H1 (cell line): ENCODE data around the gene ADCY3. TPM values are rescaled to one million over a fixed set of nuclear protein-coding genes. Genes with fewer than 3 reads are reported as not detected.

Experiments
- CTCF ChIA-PET: fragments of 300-600 bp; sonication (Branson Sonifier 250); formaldehyde crosslinking; loops from one replicate; lab custom pipeline; 2021; ENCODE audit not compliant: partially characterized antibody; lab: Charles Lee
- POLR2A ChIA-PET: fragments of 300-600 bp; sonication (Branson Sonifier 250); formaldehyde crosslinking; loops from one replicate; lab custom pipeline; 2021; ENCODE audit warnings: inconsistent platforms; ENCODE audit not compliant: partially characterized antibody; lab: Charles Lee
- DNase-seq, 2 experiments: peaks; one replicate each; pipeline versions ENCODE4 v3.0.0 to v3.0.0-alpha.2; 2010 to 2022; ENCODE audit warnings: low spot score in 2 of 2, low read depth in 1 of 2, mixed read lengths in 1 of 2
- FAIRE-seq: peaks from 2 replicates; lab custom pipeline; 2011; peaks lifted over from hg19 to GRCh38; lab: Jason Lieb, UNC
- H2AFZ ChIP-seq: 2 replicates; pipeline ENCODE4 v1.8.1; 2012; ENCODE audit warnings: low read length, inconsistent platforms
- H2AK5ac ChIP-seq: 2 replicates; pipeline ENCODE4 v1.6.1; 2013; ENCODE audit warnings: low read depth, low read length
- H2BK120ac ChIP-seq: replicated peaks from 2 replicates; pipeline ENCODE3; 2013; ENCODE audit warnings: low read depth, low read length, inconsistent platforms
- H2BK12ac ChIP-seq: 2 replicates; pipeline ENCODE4 v1.6.1; 2013; ENCODE audit warnings: low read depth, low read length
- H2BK15ac ChIP-seq: 2 replicates; pipeline ENCODE4 v1.6.1; 2013; ENCODE audit warnings: low read length
- H2BK20ac ChIP-seq: 2 replicates; pipeline ENCODE4 v1.6.1; 2013; ENCODE audit warnings: low read length
- H2BK5ac ChIP-seq: 2 replicates; pipeline ENCODE4 v1.6.1; 2013; ENCODE audit warnings: low read depth, low read length
- H3K14ac ChIP-seq: 2 replicates; pipeline ENCODE4 v1.6.1; 2013; ENCODE audit warnings: inconsistent platforms; ENCODE audit not compliant: insufficient read length
- H3K18ac ChIP-seq: 2 replicates; pipeline ENCODE4 v1.6.1; 2013; ENCODE audit warnings: low read length; ENCODE audit errors: extremely low read depth
- H3K23ac ChIP-seq: 2 replicates; pipeline ENCODE4 v1.6.1; 2013; ENCODE audit warnings: inconsistent platforms; ENCODE audit not compliant: insufficient read length
- H3K23me2 ChIP-seq: 2 replicates; pipeline ENCODE4 v1.6.1; 2013; ENCODE audit warnings: low read depth, low read length
- H3K27ac ChIP-seq: 2 replicates; pipeline ENCODE4 v1.6.1; 2011; ENCODE audit warnings: low read depth, low read length, inconsistent platforms
- H3K27me3 ChIP-seq, 4 experiments: replicated peaks in 1 of 4; 1 replicate in 1 of 4; 2 replicates in 3 of 4; pipeline versions ENCODE4 v1.6.1 to v1.8.1; 2011 to 2013; ENCODE audit warnings: low read length in 3 of 4, mild to moderate bottlenecking in 3 of 4, inconsistent platforms in 2 of 4, mixed read lengths in 2 of 4, moderate library complexity in 1 of 4; ENCODE audit not compliant: control insufficient read depth in 3 of 4, insufficient read depth in 3 of 4; ENCODE audit errors: extremely low read depth in 1 of 4
- H3K36me3 ChIP-seq, 4 experiments: 2 replicates each; pipeline versions ENCODE4 v1.6.1 to v1.8.1; 2011 to 2013; ENCODE audit warnings: mild to moderate bottlenecking in 4 of 4, low read length in 3 of 4, moderate library complexity in 2 of 4, control low read depth in 1 of 4, inconsistent platforms in 1 of 4; ENCODE audit not compliant: insufficient read depth in 4 of 4, control insufficient read depth in 2 of 4
- H3K4ac ChIP-seq: replicated peaks from 2 replicates; pipeline ENCODE3; 2013; ENCODE audit warnings: low read length, low read depth, mixed read lengths, inconsistent platforms; ENCODE audit not compliant: insufficient read length
- H3K4me1 ChIP-seq, 4 experiments: replicated peaks in 1 of 4; 1 replicate in 1 of 4; 2 replicates in 3 of 4; pipeline versions ENCODE4 v1.6.1 to v1.8.1; 2011 to 2013; ENCODE audit warnings: low read length in 3 of 4, inconsistent platforms in 2 of 4, mixed read lengths in 1 of 4; ENCODE audit not compliant: insufficient read depth in 4 of 4, control insufficient read depth in 3 of 4
- H3K4me2 ChIP-seq, 2 experiments: 2 replicates each; pipeline versions ENCODE4 v1.6.1 to v1.8.1; 2011 to 2013; ENCODE audit warnings: low read depth in 2 of 2, low read length in 2 of 2, control low read depth in 1 of 2, inconsistent platforms in 1 of 2, mild to moderate bottlenecking in 1 of 2; ENCODE audit not compliant: insufficient read depth in 1 of 2
- H3K4me3 ChIP-seq, 4 experiments: fragments of 200-600, 300-600 bp in 1 of 4; sonication (generic), shearing (Covaris generic), sonication (Bioruptor Twin) in 1 of 4; 2 replicates each; pipeline versions ENCODE4 v1.5.1 to v1.8.1; 2011 to 2016; ENCODE audit warnings: low read length in 4 of 4, low read depth in 3 of 4, control low read depth in 2 of 4, inconsistent platforms in 2 of 4, mild to moderate bottlenecking in 2 of 4, mixed read lengths in 1 of 4, moderate library complexity in 1 of 4; ENCODE audit not compliant: insufficient read depth in 2 of 4; ENCODE audit errors: extremely low read depth in 1 of 4
- H3K56ac ChIP-seq: replicated peaks from 2 replicates; pipeline ENCODE3; 2013; ENCODE audit warnings: low read depth, mild to moderate bottlenecking, mixed read lengths, low read length, inconsistent platforms; ENCODE audit not compliant: insufficient read length
- H3K79me1 ChIP-seq: 2 replicates; pipeline ENCODE4 v1.6.1; 2013; ENCODE audit warnings: low read depth, low read length, control low read depth
- H3K79me2 ChIP-seq, 2 experiments: 2 replicates each; pipeline versions ENCODE4 v1.6.1 to v1.8.1; 2012 to 2013; ENCODE audit warnings: low read length in 2 of 2, mild to moderate bottlenecking in 2 of 2, inconsistent platforms in 1 of 2; ENCODE audit not compliant: insufficient read depth in 2 of 2, control insufficient read depth in 1 of 2
- H3K9ac ChIP-seq, 4 experiments: replicated peaks in 1 of 4; 1 replicate in 1 of 4; 2 replicates in 3 of 4; pipeline versions ENCODE4 v1.6.1 to v1.8.1; 2011 to 2013; ENCODE audit warnings: low read depth in 3 of 4, low read length in 3 of 4, control low read depth in 2 of 4, mild to moderate bottlenecking in 2 of 4, moderate library complexity in 2 of 4, inconsistent platforms in 1 of 4; ENCODE audit errors: extremely low read depth in 1 of 4
- H3K9me3 ChIP-seq, 2 experiments: 2 replicates each; pipeline versions ENCODE4 v1.6.1 to v1.8.1; 2012 to 2013; ENCODE audit warnings: mild to moderate bottlenecking in 2 of 2, moderate library complexity in 2 of 2, control low read depth in 1 of 2, inconsistent platforms in 1 of 2, low read depth in 1 of 2, low read length in 1 of 2, mixed read lengths in 1 of 2; ENCODE audit not compliant: insufficient read depth in 2 of 2
- H4K20me1 ChIP-seq, 2 experiments: replicated peaks in 1 of 2; 2 replicates each; pipeline versions ENCODE3 to v1.8.1; 2011 to 2013; ENCODE audit warnings: inconsistent platforms in 2 of 2, low read length in 2 of 2, mild to moderate bottlenecking in 1 of 2; ENCODE audit not compliant: insufficient read depth in 2 of 2, control insufficient read depth in 1 of 2
- H4K5ac ChIP-seq: 2 replicates; pipeline ENCODE4 v1.6.1; 2013; ENCODE audit warnings: low read length, low read depth, mixed read lengths, inconsistent platforms; ENCODE audit not compliant: insufficient read length
- H4K8ac ChIP-seq: 2 replicates; pipeline ENCODE4 v1.8.0; 2013; ENCODE audit warnings: mild to moderate bottlenecking, moderate library complexity, low read length, inconsistent platforms; ENCODE audit not compliant: insufficient read depth; ENCODE audit errors: extremely low read depth
- H4K91ac ChIP-seq: replicated peaks from 2 replicates; pipeline ENCODE3; 2013; ENCODE audit warnings: low read length, mixed read lengths, inconsistent platforms; ENCODE audit not compliant: insufficient read length
- ATF3 ChIP-seq: IDR thresholded peaks from 2 replicates; pipeline ENCODE4 v1.6.1; 2011; ENCODE audit warnings: low read depth, mild to moderate bottlenecking, low read length; ENCODE audit not compliant: insufficient read depth
- CHD1 ChIP-seq: IDR thresholded peaks from 2 replicates; pipeline ENCODE4 v1.6.1; 2012; ENCODE audit warnings: low read depth, low read length, improper control_type of control experiment
- E2F6 ChIP-seq: IDR thresholded peaks from 2 replicates; pipeline ENCODE4 v1.6.1; 2012; ENCODE audit warnings: inconsistent platforms
- FOSL1 ChIP-seq: IDR thresholded peaks from 2 replicates; pipeline ENCODE4 v1.6.1; 2011; ENCODE audit warnings: mild to moderate bottlenecking, low read depth, low read length, moderate library complexity; ENCODE audit not compliant: insufficient read depth
- KDM1A ChIP-seq: fragments of 200-600, 300-600 bp; sonication (generic); IDR thresholded peaks from 2 replicates; pipeline ENCODE4 v1.7.1; 2016; ENCODE audit warnings: mild to moderate bottlenecking, low read length, borderline replicate concordance
- KDM5A ChIP-seq: fragments of 200-600 bp; IDR thresholded peaks from 2 replicates; pipeline ENCODE4 v1.7.1; 2012; ENCODE audit warnings: mild to moderate bottlenecking, low read length, inconsistent platforms, mixed read lengths
- NRF1 ChIP-seq: IDR thresholded peaks from 2 replicates; pipeline ENCODE4 v1.6.1; 2011; ENCODE audit warnings: mild to moderate bottlenecking, low read depth, low read length, improper control_type of control experiment
- POLR2A ChIP-seq, 2 experiments: IDR thresholded peaks; 1 replicate in 1 of 2; 2 replicates in 1 of 2; pipeline ENCODE4 v1.6.1; 2011; ENCODE audit warnings: low read depth in 2 of 2, low read length in 2 of 2, mild to moderate bottlenecking in 2 of 2; ENCODE audit errors: control extremely low read depth in 1 of 2
- SIX5 ChIP-seq: IDR thresholded peaks from 2 replicates; pipeline ENCODE4 v1.6.1; 2011; ENCODE audit warnings: mild to moderate bottlenecking, low read depth, low read length
- SP1 ChIP-seq: IDR thresholded peaks from 2 replicates; pipeline ENCODE4 v1.6.1; 2011; ENCODE audit warnings: low read depth, low read length
- TBP ChIP-seq: IDR thresholded peaks from 2 replicates; pipeline ENCODE4 v1.6.1; 2011; ENCODE audit warnings: low read depth, low read length, improper control_type of control experiment
- USF2 ChIP-seq: IDR thresholded peaks from 2 replicates; pipeline ENCODE4 v1.6.1; 2011; ENCODE audit warnings: low read length, improper control_type of control experiment
- YY1 ChIP-seq: IDR thresholded peaks from 2 replicates; pipeline ENCODE4 v1.6.1; 2011; ENCODE audit warnings: low read depth, mild to moderate bottlenecking, low read length
- WGBS, 2 experiments: shearing (Covaris generic) in 1 of 2; methylation state at CpG; one replicate each; pipeline versions ENCODE4 v1.1.6 to v1.1.7; 2013 to 2015; ENCODE audit warnings: low lambda C conversion rate in 2 of 2, mixed read lengths in 2 of 2, inconsistent platforms in 1 of 2, low coverage in 1 of 2, missing lambda C conversion rate in 1 of 2; ENCODE audit not compliant: insufficient replicate concordance in 2 of 2, insufficient coverage in 1 of 2, insufficient read length in 1 of 2; ENCODE audit errors: extremely low coverage in 1 of 2, missing lambda C conversion rate in 1 of 2; 5-methylcytosine and 5-hydroxymethylcytosine counted together
- polyA plus RNA-seq, 7 experiments: library from polyadenylated mRNA; depleted of rRNA in 3 of 7; stranded (reverse) in 5 of 7; unstranded in 2 of 7; fragments of >200 nt in 5 of 7; fragments of 200-250 nt in 2 of 7; gene quantifications; 1 replicate in 5 of 7; 2 replicates in 1 of 7; 4 replicates in 1 of 7; pipeline versions ENCODE4 v1.2.1 to v1.2.3, GENCODE V29; 2011 to 2013; ENCODE audit warnings: missing spikeins in 2 of 7, mixed read lengths in 2 of 7
- total RNA-seq: library from RNA; stranded (reverse); fragmentation: NEBNext Ultra II Directional; extraction: Animal tissue kit (Norgen Biotek cat#: 25700); gene quantifications from 2 replicates; pipeline ENCODE4 v1.2.1, GENCODE V29; 2021

ADCY3 gene
- total and polyA plus RNA-seq, 2 of the 8 experiments (the other 6 are each of a cell fraction or from before 2014, with no cell fraction given): 45.1 to 52.9 TPM

GRCh38 chr2:24915175-24915574 lies 4.9 kb downstream of the ADCY3 start:
- 93% methylated on average over 8 of the region's 8 CpGs; no CpG with 5 or more reads in 1 of the 2 experiments for WGBS, 2 experiments
- no peak for TF ChIP-seq FOSL1
- TF ChIP-seq SIX5: no peak
- no peak for TF ChIP-seq KDM5A
- TF ChIP-seq TBP: no peak
- no peak for TF ChIP-seq POLR2A (IDR thresholded peaks at IDR 0.05; ENCODE audit: control extremely low read depth in 1 of 2, low read depth in 2 of 2, low read length in 2 of 2)
- no peak for TF ChIP-seq YY1
- no peak for TF ChIP-seq SP1
- TF ChIP-seq KDM1A: no peak
- TF ChIP-seq NRF1: no peak
- no peak for TF ChIP-seq USF2
- TF ChIP-seq CHD1: no peak
- no peak for TF ChIP-seq ATF3
- no peak for TF ChIP-seq E2F6

More at GRCh38 chr2:24915175-24915574, 4.9 kb downstream of the ADCY3 start:
- Histone ChIP-seq H3K18ac (no peak overlapping the region), H3K23me2 (no peaks in the 10 kb centered on the region; the same call in 1 of the 2 replicates), H3K27me3 (no peaks in the 10 kb centered on the region; a peak in 2 of 7 replicates), H3K9me3 (peaks cover 0 to 3% of the 10 kb centered on the region in 2 experiments; a peak in 1 of 4 replicates), H3K4me3 (no peak overlapping the region), H2AK5ac (no peak overlapping the region), H3K4me2 (no peak overlapping the region), H2BK15ac (no peak overlapping the region), H3K36me3 (peaks cover 0 to 3% (median 0%) of the 10 kb centered on the region in 4 experiments; a peak in 2 of 8 replicates), H4K5ac (no peak overlapping the region), H3K4me1 (peaks cover 0 to 13% (median 3%) of the 10 kb centered on the region in 4 experiments; a peak in 5 of 7 replicates), H2BK120ac (no peak overlapping the region), H2BK20ac (no peak overlapping the region), H2BK5ac (no peak overlapping the region), H4K8ac (no peak overlapping the region), H3K9ac (no peak overlapping the region), H2BK12ac (no peak overlapping the region), H2AFZ (no peak overlapping the region), H3K14ac (no peak overlapping the region), H4K20me1 (peaks cover 0 to 21% of the 10 kb centered on the region in 2 experiments), H3K56ac (no peak overlapping the region), H3K4ac (no peak overlapping the region), H4K91ac (no peak overlapping the region), H3K79me2 (peaks cover 0 to 6% of the 10 kb centered on the region in 2 experiments; a peak in 1 of 4 replicates), H3K27ac (no peak overlapping the region; the same call in 1 of the 2 replicates), H3K23ac (no peak overlapping the region), H3K79me1 (peaks cover 15% of the 10 kb centered on the region)
- ChIA-PET POLR2A (no interaction called here), CTCF (no interaction called here)
- DNase-seq (no peak), FAIRE-seq (no peak)
